ENCODE data around the gene ZNF683. TPM values are rescaled to one million over a fixed set of nuclear protein-coding genes. Genes with fewer than 3 reads are reported as not detected.
A peak's percentile ranks its signal among the peaks of the same experiment; 100 is the strongest.

The ZNF683 gene
- total RNA-seq, 1 donor = not detected

DNA sequence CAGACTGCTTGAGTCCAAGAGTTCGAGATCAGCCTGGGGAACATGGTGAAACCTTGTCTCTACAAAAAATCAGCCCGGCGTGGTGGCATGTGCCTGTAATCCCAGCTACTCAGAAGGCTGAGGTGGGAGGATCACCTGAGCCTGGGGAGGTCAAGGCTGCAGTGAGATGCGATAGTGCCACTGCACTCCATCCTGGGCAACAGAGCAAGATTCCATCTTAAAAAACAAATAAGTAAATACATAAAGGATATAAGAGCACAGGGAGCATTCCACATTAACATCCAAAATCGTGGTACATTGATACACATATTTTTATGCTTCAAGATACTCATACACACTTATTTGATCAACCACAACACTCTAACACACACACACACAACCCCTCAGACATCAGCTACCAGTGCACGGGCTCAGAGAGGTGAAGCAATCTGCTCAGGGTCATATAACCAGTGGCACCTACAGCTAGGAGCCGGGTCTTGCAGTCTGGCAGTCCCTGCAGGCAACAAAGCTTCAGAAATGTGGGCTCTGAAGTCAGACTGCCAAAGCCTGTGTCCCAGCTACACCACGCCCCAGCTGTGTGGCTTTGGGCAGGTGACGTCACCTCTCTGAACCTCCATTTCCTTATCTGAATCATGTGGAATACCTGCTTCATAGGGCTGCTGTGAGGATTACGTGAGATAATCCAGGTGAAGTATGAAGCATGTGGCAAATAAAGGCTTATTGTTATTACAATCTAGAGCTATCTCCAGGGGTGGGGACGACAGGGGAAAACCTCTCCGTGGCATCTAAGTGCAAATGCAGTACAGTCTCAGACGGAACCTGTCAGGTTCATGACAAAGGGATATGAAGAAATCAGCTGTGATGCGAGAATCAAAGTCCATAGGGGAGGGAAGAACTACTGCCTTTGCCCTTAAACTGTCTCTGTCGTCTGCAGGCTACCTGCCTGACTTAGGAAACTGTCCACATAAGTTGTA lies 13.9 kb downstream of the ZNF683 start:
- H3K4me3 ChIP-seq (ENCODE audit: insufficient read depth, low read length) = no peak overlapping the region
- no peaks in the 10 kb centered on the region for H3K9me3 ChIP-seq (ENCODE audit: low read depth, low read length)
- no peaks in the 10 kb centered on the region for H4K20me1 ChIP-seq (ENCODE audit: insufficient read depth, low read length)
- H3K27me3 ChIP-seq (ENCODE audit: insufficient read depth, low read length) = peaks cover 63% of the 10 kb centered on the region
- no peak overlapping the region for H3K27ac ChIP-seq (ENCODE audit: low read depth, low read length)
- H3K36me3 ChIP-seq (ENCODE audit: insufficient read depth, low read length) = no peaks in the 10 kb centered on the region
- H3K79me2 ChIP-seq (ENCODE audit: insufficient read depth, low read length) = no peaks in the 10 kb centered on the region
- peak; percentile 84 for DNase-seq (ENCODE audit: insufficient read length, low spot score, missing footprints)
- no peak overlapping the region for H3K4me2 ChIP-seq (ENCODE audit: insufficient read depth, low read length)
- TF ChIP-seq, protein P1, sequence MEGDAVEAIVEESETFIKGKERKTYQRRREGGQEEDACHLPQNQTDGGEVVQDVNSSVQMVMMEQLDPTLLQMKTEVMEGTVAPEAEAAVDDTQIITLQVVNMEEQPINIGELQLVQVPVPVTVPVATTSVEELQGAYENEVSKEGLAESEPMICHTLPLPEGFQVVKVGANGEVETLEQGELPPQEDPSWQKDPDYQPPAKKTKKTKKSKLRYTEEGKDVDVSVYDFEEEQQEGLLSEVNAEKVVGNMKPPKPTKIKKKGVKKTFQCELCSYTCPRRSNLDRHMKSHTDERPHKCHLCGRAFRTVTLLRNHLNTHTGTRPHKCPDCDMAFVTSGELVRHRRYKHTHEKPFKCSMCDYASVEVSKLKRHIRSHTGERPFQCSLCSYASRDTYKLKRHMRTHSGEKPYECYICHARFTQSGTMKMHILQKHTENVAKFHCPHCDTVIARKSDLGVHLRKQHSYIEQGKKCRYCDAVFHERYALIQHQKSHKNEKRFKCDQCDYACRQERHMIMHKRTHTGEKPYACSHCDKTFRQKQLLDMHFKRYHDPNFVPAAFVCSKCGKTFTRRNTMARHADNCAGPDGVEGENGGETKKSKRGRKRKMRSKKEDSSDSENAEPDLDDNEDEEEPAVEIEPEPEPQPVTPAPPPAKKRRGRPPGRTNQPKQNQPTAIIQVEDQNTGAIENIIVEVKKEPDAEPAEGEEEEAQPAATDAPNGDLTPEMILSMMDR (IDR thresholded peaks at IDR 0.05; ENCODE audit: extremely low read depth, low read depth, low read length) = no peak
- no peaks in the 10 kb centered on the region for H3K4me1 ChIP-seq (ENCODE audit: insufficient read depth, low read length)
- no peak overlapping the region for H2AFZ ChIP-seq (ENCODE audit: low read length)

DNA sequence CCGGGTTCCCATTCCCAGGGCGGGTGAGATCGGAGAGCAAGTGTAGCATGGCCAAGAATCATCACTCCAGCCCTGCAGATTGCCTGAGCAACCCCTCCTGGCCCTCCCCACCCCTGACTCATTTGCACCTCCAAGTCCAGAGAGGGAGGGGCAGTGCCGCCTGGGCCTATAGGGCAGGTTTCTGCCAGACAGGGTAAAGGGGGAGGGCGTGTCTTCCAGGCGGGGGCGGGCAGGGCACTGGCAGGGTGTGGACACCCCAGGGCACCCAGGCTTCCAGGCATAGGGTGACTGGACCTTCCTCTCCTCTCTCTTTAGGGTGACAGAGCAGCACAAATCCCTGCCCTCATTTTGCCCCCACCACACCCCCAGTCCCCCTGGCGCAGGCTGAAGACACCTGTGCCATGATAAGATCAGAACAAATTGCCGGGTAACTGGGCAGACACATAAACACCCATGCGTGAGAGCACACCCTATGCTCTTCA lies 15.4 kb downstream of the ZNF683 start:
- TF ChIP-seq, protein P1 (IDR thresholded peaks at IDR 0.05; ENCODE audit: extremely low read depth, low read depth, low read length) = no peak
- Histone ChIP-seq H3K79me2 (ENCODE audit: insufficient read depth, low read length) (no peaks in the 10 kb centered on the region), H3K4me2 (ENCODE audit: insufficient read depth, low read length) (no peak overlapping the region), H3K4me3 (ENCODE audit: insufficient read depth, low read length) (no peak overlapping the region), H4K20me1 (ENCODE audit: insufficient read depth, low read length) (no peaks in the 10 kb centered on the region), H3K27me3 (ENCODE audit: insufficient read depth, low read length) (peaks cover 58% of the 10 kb centered on the region), H3K4me1 (ENCODE audit: insufficient read depth, low read length) (peaks cover 2% of the 10 kb centered on the region), H3K9me3 (ENCODE audit: low read depth, low read length) (no peaks in the 10 kb centered on the region), H2AFZ (ENCODE audit: low read length) (no peak overlapping the region), H3K27ac (ENCODE audit: low read depth, low read length) (no peak overlapping the region), H3K36me3 (ENCODE audit: insufficient read depth, low read length) (no peaks in the 10 kb centered on the region)
- peak; percentile 62 for DNase-seq (ENCODE audit: insufficient read length, low spot score, missing footprints)

DNA sequence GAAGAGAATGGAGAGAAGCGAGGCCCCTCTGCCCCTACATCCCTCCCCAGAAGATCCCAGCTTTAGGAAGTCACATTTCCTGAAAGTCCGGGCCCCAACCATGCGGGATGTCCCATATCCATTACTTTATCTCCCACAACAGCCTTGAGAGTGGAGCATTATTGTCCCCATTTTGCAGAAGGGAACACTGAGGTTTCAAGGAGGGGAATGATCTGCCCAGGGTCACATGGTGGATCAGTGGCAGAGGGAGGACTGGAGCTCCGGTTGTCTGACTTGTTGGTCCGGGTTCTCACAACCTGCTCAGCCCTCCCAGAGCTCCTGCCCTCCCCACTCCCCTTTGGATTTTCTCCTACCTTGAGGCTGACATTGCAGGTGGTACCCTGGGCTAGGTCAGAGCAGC lies 16.4 kb downstream of the ZNF683 start:
- no peak for DNase-seq (ENCODE audit: insufficient read length, low spot score, missing footprints)
- H4K20me1 ChIP-seq (ENCODE audit: insufficient read depth, low read length) = no peaks in the 10 kb centered on the region
- no peak overlapping the region for H3K4me2 ChIP-seq (ENCODE audit: insufficient read depth, low read length)
- no peaks in the 10 kb centered on the region for H3K36me3 ChIP-seq (ENCODE audit: insufficient read depth, low read length)
- H3K27me3 ChIP-seq (ENCODE audit: insufficient read depth, low read length) = peaks cover 49% of the 10 kb centered on the region
- no peak overlapping the region for H3K4me3 ChIP-seq (ENCODE audit: insufficient read depth, low read length)
- no peak overlapping the region for H2AFZ ChIP-seq (ENCODE audit: low read length)
- no peaks in the 10 kb centered on the region for H3K9me3 ChIP-seq (ENCODE audit: low read depth, low read length)
- TF ChIP-seq, protein P1 (IDR thresholded peaks at IDR 0.05; ENCODE audit: extremely low read depth, low read depth, low read length) = no peak
- no peak overlapping the region for H3K27ac ChIP-seq (ENCODE audit: low read depth, low read length)
- H3K4me1 ChIP-seq (ENCODE audit: insufficient read depth, low read length) = peaks cover 12% of the 10 kb centered on the region
- no peaks in the 10 kb centered on the region for H3K79me2 ChIP-seq (ENCODE audit: insufficient read depth, low read length)

DNA sequence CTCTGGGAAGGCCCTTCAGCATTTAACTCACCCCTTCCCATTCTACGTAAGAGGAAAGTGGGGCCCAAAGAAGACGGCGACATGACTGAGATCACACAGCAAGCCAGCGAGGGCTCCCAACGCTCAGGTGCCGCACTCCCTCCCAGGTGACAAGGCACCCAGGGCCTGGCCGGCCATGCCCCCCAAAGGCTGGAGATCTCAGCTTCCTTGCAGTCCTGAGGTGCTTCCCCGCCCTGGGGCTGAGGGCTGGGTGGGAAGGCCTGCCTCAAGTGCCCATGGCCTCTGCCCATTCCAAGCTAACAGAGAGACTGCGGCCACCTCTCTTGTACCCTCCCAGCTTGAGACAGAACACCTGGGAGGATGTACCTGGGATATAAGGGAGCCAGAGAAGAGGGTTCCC lies 17.6 kb downstream of the ZNF683 start:
- H3K4me3 ChIP-seq (ENCODE audit: insufficient read depth, low read length) = no peak overlapping the region
- H2AFZ ChIP-seq (ENCODE audit: low read length) = no peak overlapping the region
- TF ChIP-seq, protein P1 (IDR thresholded peaks at IDR 0.05; ENCODE audit: extremely low read depth, low read depth, low read length) = no peak
- no peaks in the 10 kb centered on the region for H4K20me1 ChIP-seq (ENCODE audit: insufficient read depth, low read length)
- H3K4me2 ChIP-seq (ENCODE audit: insufficient read depth, low read length) = no peak overlapping the region
- no peaks in the 10 kb centered on the region for H3K36me3 ChIP-seq (ENCODE audit: insufficient read depth, low read length)
- no peak for DNase-seq (ENCODE audit: insufficient read length, low spot score, missing footprints)
- no peak overlapping the region for H3K27ac ChIP-seq (ENCODE audit: low read depth, low read length)
- H3K9me3 ChIP-seq (ENCODE audit: low read depth, low read length) = no peaks in the 10 kb centered on the region
- H3K79me2 ChIP-seq (ENCODE audit: insufficient read depth, low read length) = no peaks in the 10 kb centered on the region
- peaks cover 17% of the 10 kb centered on the region for H3K4me1 ChIP-seq (ENCODE audit: insufficient read depth, low read length)
- peaks cover 37% of the 10 kb centered on the region for H3K27me3 ChIP-seq (ENCODE audit: insufficient read depth, low read length)
